HL-60/S4 treated with retinoic acid at 250 ng/mL for 4 days and 3 days (cell line): ENCODE data around the gene BUD13.

Experiments
- in situ Hi-C: fragments of 300-500 bp; cut with MboI; formaldehyde crosslinking; loops from 2 replicates; pipeline ENCODE4 v1.7.0; 2022; ENCODE audit warnings: low sequenced_read_pairs

BUD13 gene

GRCh38 chr11:116792869-116793771 is 20.3 kb upstream of the BUD13 start:
- in situ Hi-C loops: loop anchor here (25.0 kb wide), 1 partner anchor 319 kb away; no protein-coding TSS in a partner anchor

- in situ Hi-C loops: loop anchor here (25.0 kb wide), 1 partner anchor 320 kb away; no protein-coding TSS in a partner anchor
Observed at GRCh38 chr11:116792144-116792868, 19.5 kb upstream of the BUD13 start.

GRCh38 chr11:116791813-116792143 is 19.0 kb upstream of the BUD13 start, which contains the start of gene APOA5:
Gene APOA5 (minus strand): TSS chr11:116791879. CDS start chr11:116791860, 19 bp downstream.
- in situ Hi-C loops: loop anchor here (25.0 kb wide), 1 partner anchor 321 kb away; no protein-coding TSS in a partner anchor

- in situ Hi-C loops: loop anchor here (25.0 kb wide), 1 partner anchor 321 kb away; no protein-coding TSS in a partner anchor
Observed at GRCh38 chr11:116791002-116791812, 18.4 kb upstream of the BUD13 start.

GRCh38 chr11:116790167-116791001 is 17.6 kb upstream of the BUD13 start:
- in situ Hi-C loops: loop anchor here (25.0 kb wide), 1 partner anchor 322 kb away; no protein-coding TSS in a partner anchor

GRCh38 chr11:116788975-116789374 is 16.2 kb upstream of the BUD13 start:
- in situ Hi-C loops: loop anchor here (25.0 kb wide), 1 partner anchor 323 kb away; no protein-coding TSS in a partner anchor

- in situ Hi-C loops: loop anchor here (25.0 kb wide), 1 partner anchor 324 kb away; no protein-coding TSS in a partner anchor
Observed at GRCh38 chr11:116788534-116788933, 15.7 kb upstream of the BUD13 start.

- in situ Hi-C loops: loop anchor here (25.0 kb wide), 1 partner anchor 324 kb away; no protein-coding TSS in a partner anchor
Observed at GRCh38 chr11:116787786-116788486, 15.1 kb upstream of the BUD13 start, which contains the start of gene ZPR1. Gene ZPR1 (minus strand): TSS chr11:116788023. CDS start chr11:116787990, 33 bp downstream.

GRCh38 chr11:116787436-116787785 is 14.6 kb upstream of the BUD13 start:
- in situ Hi-C loops: loop anchor here (25.0 kb wide), 1 partner anchor 325 kb away; no protein-coding TSS in a partner anchor

GRCh38 chr11:116786966-116787365 is 14.2 kb upstream of the BUD13 start:
- in situ Hi-C loops: loop anchor here (25.0 kb wide), 1 partner anchor 325 kb away; no protein-coding TSS in a partner anchor

- in situ Hi-C loops: loop anchor here (25.0 kb wide), 1 partner anchor 326 kb away; no protein-coding TSS in a partner anchor
Observed at GRCh38 chr11:116786326-116786725, 13.5 kb upstream of the BUD13 start.

GRCh38 chr11:116782728-116783127 is 9.9 kb upstream of the BUD13 start:
- in situ Hi-C loops: loop anchor here (25.0 kb wide), 1 partner anchor 330 kb away; no protein-coding TSS in a partner anchor

- in situ Hi-C loops: loop anchor here (25.0 kb wide), 1 partner anchor 334 kb away; no protein-coding TSS in a partner anchor
Observed at GRCh38 chr11:116778556-116778955, 5.8 kb upstream of the BUD13 start.

GRCh38 chr11:116777056-116777455 is 4.3 kb upstream of the BUD13 start:
- in situ Hi-C loops: loop anchor here (25.0 kb wide), 1 partner anchor 335 kb away; no protein-coding TSS in a partner anchor

GRCh38 chr11:116776522-116776984 is 3.8 kb upstream of the BUD13 start:
- in situ Hi-C loops: loop anchor here (25.0 kb wide), 1 partner anchor 336 kb away; no protein-coding TSS in a partner anchor

- in situ Hi-C loops: loop anchor here (25.0 kb wide), 1 partner anchor 336 kb away; no protein-coding TSS in a partner anchor
Observed at GRCh38 chr11:116775975-116776374, 3.2 kb upstream of the BUD13 start.

- in situ Hi-C loops: loop anchor here (25.0 kb wide), 1 partner anchor 338 kb away; no protein-coding TSS in a partner anchor
Observed at GRCh38 chr11:116774661-116775060, 1.9 kb upstream of the BUD13 start.
